Neutrophil (primary cell): ENCODE data around the gene GALNT17.

Experiments
- H3K27ac ChIP-seq: fragments of 200-600 bp; sonication (generic); 2 replicates; pipeline ENCODE4 v1.5.1; 2016; ENCODE audit warnings: mild to moderate bottlenecking, moderate library complexity
- H3K27me3 ChIP-seq: fragments of 200-600 bp; sonication (generic); 2 replicates; pipeline ENCODE4 v1.6.0; 2016; ENCODE audit warnings: mild to moderate bottlenecking
- H3K36me3 ChIP-seq: fragments of 200-600 bp; sonication (generic); 2 replicates; pipeline ENCODE4 v1.5.1; 2017
- H3K4me1 ChIP-seq, 2 experiments: fragments of 200-600 bp in 1 of 2; sonication (generic) in 1 of 2; 1 replicate in 1 of 2; 2 replicates in 1 of 2; pipeline versions ENCODE4 v1.5.1 to v1.6.1; 2013 to 2016; ENCODE audit warnings: low read depth in 1 of 2, low read length in 1 of 2, mild to moderate bottlenecking in 1 of 2, moderate library complexity in 1 of 2; ENCODE audit not compliant: control insufficient read depth in 1 of 2, insufficient read depth in 1 of 2
- H3K4me3 ChIP-seq, 2 experiments: fragments of 200-600 bp in 1 of 2; sonication (generic) in 1 of 2; 1 replicate in 1 of 2; 2 replicates in 1 of 2; pipeline ENCODE4 v1.5.1; 2013 to 2016; ENCODE audit warnings: low read depth in 1 of 2, low read length in 1 of 2, mild to moderate bottlenecking in 1 of 2, moderate library complexity in 1 of 2
- H3K9me3 ChIP-seq: fragments of 200-600 bp; sonication (generic); 2 replicates; pipeline ENCODE4 v1.5.1; 2016
- CTCF ChIP-seq: fragments of 200-600 bp; sonication (generic); IDR thresholded peaks from 2 replicates; pipeline ENCODE4 v1.5.1; 2016; ENCODE audit warnings: antibody characterized with exemption

Gene GALNT17

DNA sequence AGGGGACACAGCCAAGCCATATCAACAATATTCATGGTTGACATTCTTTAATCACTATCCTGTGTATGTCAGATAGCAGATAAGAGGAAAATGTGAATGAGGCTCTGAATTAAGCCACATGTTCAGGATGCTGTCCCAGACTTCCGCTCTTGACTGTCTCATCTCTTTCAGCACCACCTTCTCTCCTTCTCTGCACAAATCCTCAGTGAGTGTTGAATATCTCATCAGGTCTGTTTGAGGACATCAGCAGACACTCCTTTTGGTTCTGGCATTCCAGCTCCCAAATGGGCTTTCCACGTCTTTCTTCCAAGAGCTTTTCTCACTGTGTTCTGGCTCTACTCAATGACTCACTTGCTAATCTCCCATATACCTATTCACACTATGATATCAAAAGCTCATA is 321.7 kb downstream of the GALNT17 start:
- Histone ChIP-seq H3K36me3 (no peaks in the 10 kb centered on the region), H3K27ac (no peak overlapping the region), H3K4me1 (no peaks in the 10 kb centered on the region), H3K4me3 (no peak overlapping the region), H3K9me3 (no peaks in the 10 kb centered on the region), H3K27me3 (no peaks in the 10 kb centered on the region)
- no peak for TF ChIP-seq CTCF

GRCh38 chr7:71454981-71455380 is 323.0 kb downstream of the GALNT17 start:
- Histone ChIP-seq H3K4me1 (no peaks in the 10 kb centered on the region), H3K4me3 (no peak overlapping the region), H3K27me3 (no peaks in the 10 kb centered on the region), H3K36me3 (no peaks in the 10 kb centered on the region), H3K27ac (no peak overlapping the region), H3K9me3 (no peaks in the 10 kb centered on the region)
- no peak for TF ChIP-seq CTCF

GRCh38 chr7:71457021-71457420 is 325.1 kb downstream of the GALNT17 start:
- H3K4me1 ChIP-seq: no peaks in the 10 kb centered on the region
- H3K4me3 ChIP-seq: no peak overlapping the region
- H3K36me3 ChIP-seq: no peaks in the 10 kb centered on the region
- no peak overlapping the region for H3K27ac ChIP-seq
- H3K27me3 ChIP-seq: no peaks in the 10 kb centered on the region
- no peaks in the 10 kb centered on the region for H3K9me3 ChIP-seq
- TF ChIP-seq CTCF: no peak

DNA sequence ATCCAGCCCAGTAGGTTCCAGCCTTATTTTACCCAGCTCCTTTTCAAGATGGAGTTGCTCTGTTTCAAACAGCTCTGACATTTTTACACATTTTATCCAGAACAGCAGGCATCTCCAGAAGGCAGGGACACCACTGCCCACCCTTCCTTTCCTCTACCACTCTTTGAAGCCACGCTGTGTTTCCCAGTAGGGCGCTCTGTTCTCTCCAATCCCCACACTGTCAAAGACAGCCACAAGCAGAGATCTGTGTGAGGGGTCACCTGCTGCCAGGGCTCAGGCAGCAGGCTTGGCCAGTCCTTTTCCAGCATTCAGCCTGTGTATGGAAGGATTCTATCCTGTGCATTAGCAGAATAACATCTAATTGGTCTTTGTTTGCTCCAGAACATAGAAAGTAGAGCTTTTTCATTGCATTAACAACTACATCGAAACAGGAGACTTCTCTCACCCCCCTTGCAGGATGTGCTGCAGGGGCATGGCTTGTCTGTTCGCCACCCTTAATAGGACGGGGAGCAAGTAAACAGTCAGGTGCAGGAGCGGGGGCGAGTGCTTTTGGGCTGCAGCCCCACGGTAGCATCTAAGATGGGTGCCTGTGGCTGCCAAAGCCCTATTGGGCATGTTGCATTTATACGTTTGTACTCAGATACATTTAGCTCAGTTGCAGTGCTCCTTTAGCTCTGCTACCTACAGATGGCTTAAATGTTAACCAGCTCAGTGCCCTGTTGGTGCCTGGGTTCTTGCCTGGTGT is 326.1 kb downstream of the GALNT17 start:
- Histone ChIP-seq H3K27ac (no peak overlapping the region), H3K4me1 (no peaks in the 10 kb centered on the region), H3K27me3 (no peaks in the 10 kb centered on the region), H3K4me3 (no peak overlapping the region), H3K9me3 (no peaks in the 10 kb centered on the region), H3K36me3 (no peaks in the 10 kb centered on the region)
- TF ChIP-seq CTCF: no peak

- no peaks in the 10 kb centered on the region for H3K9me3 ChIP-seq
- H3K4me3 ChIP-seq: no peak overlapping the region
- TF ChIP-seq CTCF: no peak
- H3K4me1 ChIP-seq: no peaks in the 10 kb centered on the region
- no peaks in the 10 kb centered on the region for H3K36me3 ChIP-seq
- no peaks in the 10 kb centered on the region for H3K27me3 ChIP-seq
- no peak overlapping the region for H3K27ac ChIP-seq
Measured at GRCh38 chr7:71459132-71459531, 327.2 kb downstream of the GALNT17 start.
